HG03039 (cell line): Measurements from ENCODE around the gene SFRP2.

Experiments
- ATAC-seq: cut with Tn5 transposase; IDR thresholded peaks from one replicate; pipeline ENCODE4 v1.9.1; 2021; ENCODE audit warnings: mild to moderate bottlenecking, moderate library complexity; ENCODE audit not compliant: unreplicated experiment

SFRP2 gene

DNA sequence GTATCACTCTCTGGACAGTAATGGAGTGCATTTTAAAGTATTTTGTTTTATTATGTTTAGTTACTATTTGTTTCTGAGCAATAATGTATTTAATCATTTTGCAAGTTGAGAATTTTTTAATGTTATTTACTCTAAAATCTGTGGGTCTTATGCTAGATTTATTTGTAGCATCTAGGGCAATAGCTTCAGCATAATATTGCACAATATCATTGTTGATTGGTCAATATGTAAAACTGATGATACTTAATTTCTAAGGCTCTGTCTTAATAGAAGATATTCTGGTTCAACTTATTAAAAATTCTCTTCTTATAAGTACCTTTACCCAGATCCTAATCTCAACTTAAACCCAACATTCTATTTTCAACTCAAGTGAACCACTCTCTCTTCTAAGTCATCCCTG is 11.5 kb downstream of the SFRP2 start:
- ATAC-seq = no peak

DNA sequence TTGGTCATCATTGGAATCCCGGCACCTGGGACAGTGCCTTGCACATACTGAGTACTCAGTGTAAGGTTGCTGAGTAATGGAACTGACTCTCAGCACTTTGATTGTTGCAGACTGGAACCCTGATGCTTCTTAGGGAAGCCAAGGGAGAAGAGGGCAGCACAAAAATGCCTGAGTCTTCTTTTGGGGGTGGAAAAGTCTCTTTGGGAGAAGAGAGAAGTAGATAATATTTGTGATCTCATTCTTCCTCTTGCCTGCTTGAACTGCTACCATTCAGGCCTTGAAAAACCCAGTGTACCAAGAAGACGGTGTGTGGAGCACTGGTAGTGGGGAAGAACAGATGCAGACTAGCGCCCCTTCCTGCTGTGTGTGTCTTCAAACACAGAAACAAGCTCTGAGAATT is 12.3 kb downstream of the SFRP2 start:
- ATAC-seq = no peak

DNA sequence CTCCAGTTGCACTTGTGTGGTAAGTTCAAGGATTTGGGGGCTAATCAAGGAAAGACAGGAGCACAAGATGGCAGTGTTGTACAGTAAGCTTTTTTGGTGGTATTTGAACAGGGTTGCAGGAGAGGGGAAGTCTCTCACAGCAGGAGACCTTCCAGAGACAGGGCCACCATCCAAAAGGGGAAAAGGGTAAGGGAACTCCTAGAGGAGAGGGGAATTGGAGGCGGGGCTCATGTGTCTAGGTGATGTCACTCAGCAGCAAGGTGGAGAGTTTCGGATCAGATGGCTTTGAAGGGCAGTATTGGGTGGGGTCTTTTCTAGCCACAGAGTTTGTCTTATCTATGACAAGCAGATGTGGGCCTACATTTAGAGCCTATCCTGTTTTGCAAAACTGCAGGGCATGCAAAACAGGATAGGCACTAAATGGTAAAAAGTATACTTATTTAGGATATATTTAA is 15.6 kb downstream of the SFRP2 start:
- no peak for ATAC-seq

DNA sequence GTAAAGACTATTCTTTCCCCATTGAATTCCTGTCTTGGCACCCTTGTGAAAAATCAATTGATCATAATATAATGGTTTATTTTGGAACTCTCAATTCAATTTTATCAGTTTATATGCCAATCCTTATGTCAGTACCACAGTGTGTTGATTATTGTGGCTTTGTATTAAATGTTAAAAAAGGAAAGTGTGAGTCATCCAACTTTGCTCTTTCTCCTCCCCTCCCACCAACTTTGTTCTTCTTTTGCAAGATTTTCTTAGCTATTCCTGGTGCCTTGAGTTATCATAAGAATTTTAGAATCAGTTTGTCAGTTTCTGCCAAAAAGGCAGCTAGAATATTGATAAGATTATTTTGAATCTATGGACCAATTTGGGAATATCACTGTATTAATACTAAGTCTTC is 17.8 kb downstream of the SFRP2 start:
- ATAC-seq = no peak

DNA sequence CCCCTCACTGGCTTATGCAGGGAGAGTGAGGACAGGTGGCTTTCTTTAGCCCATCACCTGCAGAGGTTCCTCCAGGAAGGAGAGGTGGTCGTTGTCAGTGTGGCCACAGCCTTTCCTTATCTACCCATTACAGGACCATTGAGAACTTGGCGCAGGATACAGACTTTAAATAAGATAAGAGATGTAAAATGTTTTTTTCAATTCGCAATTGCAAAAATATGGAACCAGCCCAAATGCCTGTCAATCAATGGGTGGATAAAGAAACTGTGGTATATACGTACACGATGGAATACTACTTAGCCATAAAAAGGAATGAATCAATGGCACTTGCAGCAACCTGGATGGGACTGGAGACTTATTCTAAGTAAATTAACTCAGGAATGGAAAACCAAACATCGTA is 22.1 kb downstream of the SFRP2 start:
- ATAC-seq = no peak

DNA sequence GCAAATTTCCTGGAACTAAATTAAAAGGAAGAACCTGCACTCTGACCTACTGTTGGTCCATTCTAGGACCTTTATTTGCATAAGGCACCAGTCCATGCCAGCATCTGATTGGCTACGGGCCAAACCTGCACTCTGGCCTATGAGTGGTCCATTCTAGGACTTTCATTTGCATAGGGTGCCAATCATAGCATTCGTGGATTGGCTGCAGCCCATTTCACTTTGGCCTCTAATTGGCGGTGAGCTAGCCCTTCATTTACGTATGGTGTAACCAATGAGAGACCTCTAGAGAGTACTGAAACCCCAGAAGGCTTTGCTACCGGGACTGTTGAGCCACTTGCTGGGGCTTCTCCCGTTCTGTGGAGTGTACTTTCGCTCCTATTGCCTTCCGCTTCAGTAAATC is 23.0 kb downstream of the SFRP2 start:
- no peak for ATAC-seq

DNA sequence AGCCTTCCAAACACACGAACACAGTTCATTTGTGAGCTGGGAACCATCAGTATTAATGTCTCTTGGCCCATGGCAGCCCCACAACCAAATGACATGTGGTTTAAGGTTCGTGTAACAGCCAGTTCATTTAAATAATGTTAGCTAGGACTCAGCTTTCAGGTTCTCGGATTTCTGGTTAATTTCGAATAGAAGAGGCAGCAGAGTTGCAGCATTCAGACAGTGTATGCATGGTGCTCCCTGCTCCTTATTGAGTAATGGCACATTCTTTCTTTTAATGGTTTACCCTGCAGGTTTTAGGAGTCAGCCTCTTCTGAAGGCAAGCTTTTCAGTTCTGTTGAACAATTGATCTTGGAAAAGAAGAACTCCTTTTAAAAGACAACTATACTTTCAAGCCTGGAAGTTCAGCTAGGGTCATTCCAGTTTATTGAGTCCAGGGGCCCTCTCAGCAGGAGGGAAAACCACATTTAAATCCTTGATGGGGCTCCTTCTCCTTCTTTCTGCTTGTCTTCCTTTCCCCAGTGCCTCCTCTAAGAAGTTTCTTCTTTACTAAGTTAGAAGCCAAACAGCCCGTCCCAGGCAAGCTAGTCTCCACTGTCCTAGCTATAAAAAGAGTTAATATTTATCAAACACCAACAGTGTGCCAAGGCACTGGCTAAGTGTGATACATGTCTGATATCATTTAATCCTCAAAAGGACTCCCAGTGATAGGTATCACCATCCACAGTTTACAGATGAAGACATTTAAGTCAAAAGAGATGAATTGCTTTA is 24.1 kb downstream of the SFRP2 start:
- no peak for ATAC-seq

DNA sequence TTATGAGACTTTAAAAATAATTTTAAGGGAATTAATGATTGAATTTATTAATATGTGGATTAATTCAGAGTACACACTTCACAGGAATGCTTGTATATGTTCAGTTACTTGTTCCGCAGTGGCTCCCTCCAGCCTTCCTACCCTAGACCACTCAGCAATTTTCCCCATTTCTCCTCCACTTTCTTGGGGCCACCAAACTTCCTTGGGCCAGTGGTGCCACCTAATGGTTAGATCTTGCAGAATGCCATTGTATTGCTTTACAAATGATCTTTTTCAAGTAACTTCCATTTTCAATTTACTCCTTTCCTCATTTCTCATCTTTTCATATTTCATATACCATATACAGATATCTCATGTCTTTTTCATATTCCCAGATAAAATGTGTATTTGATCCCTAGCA is 25.5 kb downstream of the SFRP2 start:
- ATAC-seq = no peak

DNA sequence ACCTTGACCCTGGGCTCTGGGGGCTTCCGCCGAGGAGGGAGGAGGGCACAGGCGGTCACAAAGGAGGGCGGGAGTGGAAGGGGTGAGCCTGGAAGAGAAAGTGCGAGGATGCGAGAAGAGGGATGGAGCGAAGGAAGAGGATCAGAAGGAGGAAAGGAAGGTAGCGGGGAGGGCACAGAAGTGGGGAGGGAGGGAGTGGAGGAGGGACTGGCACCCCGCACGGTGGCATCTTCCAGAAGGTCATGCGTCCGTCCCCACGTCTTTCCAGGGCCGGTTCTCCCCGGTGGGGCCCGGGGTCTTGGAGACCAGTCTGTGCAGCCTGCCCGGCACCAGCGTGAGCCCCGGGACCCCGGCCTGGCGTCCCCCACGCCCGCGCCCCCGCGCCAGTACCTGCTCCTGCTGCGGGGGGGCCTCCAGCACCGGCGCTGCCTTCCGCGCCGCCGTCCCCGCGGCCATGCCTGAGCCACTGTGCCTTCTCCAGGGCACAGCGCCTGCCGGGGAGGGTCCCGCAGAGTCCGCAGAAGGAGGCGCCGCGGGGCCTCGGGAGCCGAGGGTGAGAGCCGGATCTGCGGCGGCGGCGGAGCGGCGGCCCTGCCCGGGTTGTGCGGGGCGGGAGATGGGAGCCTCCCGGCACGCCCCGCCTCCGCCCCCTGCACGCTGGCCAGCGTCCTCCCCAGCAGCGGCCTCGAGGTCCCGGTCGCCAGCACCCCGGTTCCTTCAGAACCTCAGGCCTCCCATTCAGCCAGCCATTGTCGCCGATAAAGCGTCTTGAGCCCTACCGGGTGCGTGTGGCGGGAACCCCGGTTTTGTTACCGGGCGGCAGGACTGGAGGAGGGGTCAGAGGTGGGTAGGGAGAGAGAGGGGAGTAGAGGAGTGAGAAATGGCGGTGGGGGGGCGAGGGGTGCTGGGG is 29.2 kb downstream of the SFRP2 start, which contains the start of gene RNF175:
Gene RNF175, minus strand, starts transcription at position 618 of the 910 bp plus-strand sequence. Its CDS starts 162 bp downstream, at position 456.
- no peak for ATAC-seq

DNA sequence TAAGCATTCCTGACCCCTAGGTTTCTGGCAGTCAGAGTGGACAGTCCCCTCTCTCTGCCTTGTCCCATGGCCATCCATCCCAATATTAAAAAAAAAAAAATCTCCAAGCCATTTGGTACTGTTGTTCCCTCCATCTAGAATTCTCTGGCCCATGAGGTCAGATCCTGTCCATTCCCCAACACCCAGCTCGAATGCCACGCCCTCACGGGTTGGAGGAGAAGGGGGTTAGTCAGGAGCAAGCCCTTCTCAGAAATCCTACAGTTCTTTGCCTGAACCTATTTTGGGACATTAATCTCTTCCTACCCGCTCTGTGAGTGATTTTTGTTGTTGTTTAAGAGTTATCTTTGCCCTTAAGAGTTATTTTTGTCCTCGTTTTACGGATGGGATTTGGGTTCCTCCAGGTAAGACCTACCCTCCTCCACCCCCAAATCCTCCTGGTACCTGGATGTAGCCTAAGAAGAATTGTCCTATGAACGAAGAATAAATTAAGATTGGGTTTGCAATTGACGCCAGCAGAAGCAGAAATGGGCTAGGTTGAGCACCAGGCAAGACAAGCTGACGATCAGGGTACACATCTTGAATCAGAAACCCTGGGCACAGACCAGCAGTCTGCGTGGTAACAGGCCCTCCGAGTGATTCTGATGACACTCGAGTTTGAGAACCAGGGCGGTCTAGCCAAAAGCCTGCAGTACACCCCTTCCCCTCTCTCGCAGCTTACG is 30.0 kb downstream of the SFRP2 start:
- ATAC-seq = no peak

DNA sequence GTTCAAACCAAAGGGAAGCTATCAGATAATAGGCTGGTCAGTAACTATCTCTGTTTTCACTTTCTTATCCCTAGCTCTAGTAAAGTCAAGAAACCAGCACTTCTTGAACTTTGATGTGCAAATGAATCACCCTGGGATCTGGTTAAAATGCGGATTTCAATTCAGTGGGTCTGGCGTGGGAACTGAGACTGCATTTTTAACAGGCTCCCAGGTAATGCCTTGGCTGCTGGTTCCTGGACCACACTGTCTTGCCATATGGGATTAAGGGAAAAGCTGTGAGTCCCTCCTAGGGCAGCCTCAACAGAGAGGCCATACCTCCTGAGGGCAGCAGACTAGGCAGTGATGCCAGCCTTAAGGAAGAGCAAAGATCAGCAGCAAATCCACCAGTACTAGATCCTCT is 30.7 kb downstream of the SFRP2 start:
- ATAC-seq = no peak

DNA sequence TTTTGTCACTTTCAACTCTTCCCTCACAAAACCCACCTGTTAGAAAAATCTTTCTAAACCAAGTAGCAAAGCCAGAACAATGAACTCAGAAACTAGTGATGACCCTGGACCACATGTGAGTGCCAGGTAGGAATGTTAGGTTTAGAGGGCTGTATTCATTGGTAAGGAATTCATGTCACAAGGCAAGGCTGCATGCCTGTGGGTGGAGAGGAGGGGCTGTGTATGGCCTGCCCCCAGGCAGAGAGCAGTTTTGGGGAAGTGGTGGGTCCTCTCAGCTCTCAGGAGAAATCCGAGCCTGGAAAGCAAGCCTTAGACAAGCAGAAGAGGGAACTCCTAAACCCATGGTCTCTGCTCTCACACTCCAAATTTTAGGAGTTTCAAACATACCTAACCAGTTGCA is 31.5 kb downstream of the SFRP2 start:
- ATAC-seq = no peak

DNA sequence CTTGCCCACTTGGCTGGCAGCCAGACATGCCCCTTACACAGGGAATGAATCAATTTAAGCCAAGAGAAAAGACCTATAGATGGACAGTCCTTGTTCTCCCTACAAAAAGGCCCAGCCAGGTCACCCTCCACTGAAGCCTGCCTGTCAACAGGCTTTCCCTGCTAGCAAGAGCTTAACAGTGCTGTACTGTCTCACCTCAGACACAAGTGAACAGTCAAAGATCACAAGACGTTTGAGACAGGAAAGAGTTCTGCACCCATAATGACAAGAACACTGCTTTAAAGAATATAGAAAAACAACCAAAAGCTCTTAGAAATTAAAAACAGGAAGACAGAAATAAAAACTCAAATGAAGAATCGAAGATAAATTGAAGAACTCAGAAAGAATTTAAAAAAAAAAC is 33.7 kb downstream of the SFRP2 start:
- no peak for ATAC-seq

DNA sequence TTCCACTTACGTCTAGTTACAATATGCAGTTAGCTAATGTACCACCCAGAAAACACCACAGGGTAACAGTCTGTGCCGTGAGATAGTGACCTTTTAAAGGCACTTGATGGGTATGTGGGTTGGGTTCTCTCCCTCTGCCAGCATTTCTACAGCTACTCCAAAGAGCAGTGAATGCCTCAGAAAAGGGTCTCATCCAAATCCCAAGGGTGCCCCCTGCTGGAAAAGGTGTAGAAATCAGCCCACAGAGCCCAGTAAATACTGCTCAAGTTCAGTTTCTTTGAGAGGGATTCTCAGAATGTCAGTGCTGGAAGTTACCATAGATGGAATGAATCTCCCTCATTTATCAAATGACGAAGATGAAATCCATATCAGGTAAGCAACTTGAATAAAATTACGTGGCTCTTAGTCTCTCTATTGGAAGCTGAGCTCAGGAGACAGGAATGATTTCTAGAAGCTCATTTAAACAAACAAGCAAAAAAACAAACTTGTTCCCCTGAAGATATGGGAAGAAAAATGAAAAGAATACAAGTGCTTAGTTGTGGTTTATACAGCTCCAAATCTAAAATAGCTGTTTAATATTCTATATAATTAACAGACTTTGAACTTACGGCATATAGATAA is 38.6 kb downstream of the SFRP2 start:
- peak; percentile 85 for ATAC-seq

DNA sequence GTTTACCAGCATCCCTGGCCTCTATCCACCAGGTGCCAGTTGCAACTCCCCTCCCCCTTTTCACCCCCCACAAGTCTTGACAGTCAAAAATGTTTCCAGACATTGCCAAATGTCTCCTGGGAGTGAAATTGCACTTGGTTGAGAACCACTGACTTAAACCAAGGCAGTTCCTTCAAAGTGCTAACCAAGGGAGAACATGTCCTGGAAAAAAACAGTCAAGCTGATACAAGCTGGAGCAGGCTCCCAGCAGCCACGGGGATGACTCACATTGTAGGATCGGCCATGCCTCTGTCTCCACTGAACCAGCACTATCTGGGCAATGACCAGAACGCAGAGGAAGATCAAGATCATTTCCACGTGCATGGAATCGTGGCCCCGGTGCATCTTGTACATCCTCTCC is 40.5 kb downstream of the SFRP2 start:
- ATAC-seq = no peak

DNA sequence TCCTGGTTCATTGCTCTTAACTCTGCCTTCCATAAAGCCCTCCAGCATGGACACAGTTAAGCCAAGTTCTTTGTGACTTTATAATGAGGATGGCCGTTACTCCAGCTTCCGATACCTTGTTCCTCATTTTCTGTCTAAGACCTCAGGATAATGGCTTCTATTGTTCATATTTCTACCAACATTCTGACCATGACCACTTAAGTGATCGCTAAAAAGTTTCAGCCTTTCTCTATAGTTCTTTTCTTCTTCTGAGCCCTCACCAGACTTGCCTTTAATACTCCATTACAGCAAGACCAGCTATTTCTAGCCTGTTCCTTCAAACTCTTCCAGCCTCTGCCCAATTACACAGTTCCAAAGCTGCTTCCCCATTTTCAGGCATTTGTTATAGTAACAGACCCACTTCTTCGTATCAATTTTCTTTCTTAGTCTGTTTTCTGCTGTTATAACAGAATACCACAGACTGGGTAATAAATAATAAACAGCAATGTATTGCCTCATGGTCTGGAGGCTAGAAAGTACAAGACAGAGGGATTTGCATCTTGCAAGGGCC is 41.4 kb downstream of the SFRP2 start:
- ATAC-seq = no peak

DNA sequence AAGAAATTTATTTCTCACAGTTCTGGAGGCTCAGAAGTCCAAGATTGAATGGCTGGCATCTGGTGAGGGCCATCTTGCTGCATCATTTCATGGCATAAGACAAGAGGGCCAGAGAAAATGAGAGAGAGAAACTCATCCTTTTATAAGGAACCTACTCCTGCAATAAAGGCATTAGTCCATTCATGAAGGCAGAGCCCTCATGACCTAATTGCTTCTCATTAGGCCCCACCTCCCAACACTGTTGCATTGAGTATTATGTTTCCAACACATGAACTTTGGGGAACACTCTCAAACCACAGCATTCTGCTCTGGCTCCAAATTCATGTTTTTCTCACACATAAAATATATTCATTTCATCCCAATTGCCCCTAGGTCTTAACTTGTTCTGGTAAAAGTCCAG is 43.2 kb downstream of the SFRP2 start:
- no peak for ATAC-seq

DNA sequence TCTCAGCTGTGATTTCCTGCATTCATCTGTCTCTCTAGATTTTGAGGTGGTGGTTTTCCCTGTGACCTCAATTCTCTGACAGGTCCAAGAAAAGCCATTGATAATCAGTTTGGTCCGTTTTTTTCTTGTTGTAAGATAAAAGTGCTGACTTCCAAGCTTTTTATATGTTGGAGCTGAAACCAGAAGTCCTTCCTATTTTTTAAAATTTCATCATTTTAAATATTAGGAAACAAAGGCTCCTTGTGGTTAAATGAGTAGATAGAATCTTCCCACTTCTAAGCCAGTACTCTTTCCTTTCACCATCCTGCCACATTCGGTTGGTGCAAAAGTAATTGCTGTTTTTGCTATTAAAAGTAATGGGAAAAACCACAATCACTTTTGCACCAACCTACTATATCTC is 47.3 kb downstream of the SFRP2 start:
- no peak for ATAC-seq

DNA sequence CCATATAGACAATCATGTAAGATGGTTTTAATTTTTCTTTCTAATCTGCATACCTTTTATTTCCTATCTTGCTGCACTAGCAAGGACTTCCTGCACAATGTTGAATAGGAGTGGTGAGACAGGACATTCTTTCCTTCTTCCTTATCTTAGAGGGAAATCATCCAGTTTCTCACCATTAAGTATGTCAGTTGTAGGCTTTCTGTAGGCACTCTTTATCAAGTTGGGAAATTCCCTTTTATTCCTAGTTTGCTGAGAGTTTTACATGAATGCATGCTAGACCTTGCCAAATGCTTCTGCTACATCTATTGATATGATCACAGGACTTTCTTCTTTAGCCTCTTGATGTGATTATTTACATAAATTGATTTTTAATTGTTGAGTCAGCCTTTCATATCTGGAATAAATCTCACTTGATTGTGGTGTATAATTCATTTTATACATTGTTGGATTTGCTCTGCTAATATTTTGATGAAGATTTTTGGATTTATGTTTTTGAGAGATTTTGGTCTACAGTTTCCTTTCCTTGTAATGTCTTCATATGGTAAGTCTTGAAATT is 52.9 kb downstream of the SFRP2 start:
- no peak for ATAC-seq

DNA sequence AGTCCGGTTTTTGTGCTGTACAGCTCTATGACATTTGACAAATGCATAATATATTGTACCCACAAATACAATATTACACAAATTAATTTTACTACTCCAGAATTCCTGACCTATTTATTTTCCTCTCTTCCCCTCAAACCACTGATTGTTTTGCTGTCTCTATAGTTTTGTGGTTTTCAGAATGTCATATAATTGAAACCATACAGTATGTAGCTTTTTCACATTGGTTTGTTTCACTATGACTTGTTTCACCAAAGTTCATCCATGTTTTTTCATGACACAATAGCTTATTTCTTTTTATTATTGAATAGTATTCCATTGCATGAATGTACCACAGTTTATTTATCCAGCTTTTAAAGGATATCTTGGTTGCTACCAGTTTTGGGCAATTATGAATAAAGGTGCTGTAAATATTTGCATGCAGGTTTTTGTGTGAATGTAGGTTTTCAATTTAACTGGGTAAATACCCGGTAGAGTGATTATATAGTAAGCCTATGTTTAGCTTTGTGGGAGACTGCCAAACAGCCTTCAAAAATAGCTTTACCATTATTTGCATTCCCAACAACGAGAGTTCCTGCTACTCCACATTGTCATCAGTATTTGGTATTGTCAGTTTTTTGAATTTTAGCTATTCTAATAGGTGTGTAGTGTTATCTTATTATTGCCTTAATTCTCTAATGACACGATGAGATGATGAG is 55.0 kb downstream of the SFRP2 start:
- peak; percentile 62 for ATAC-seq
